ENCODE data around the gene RAB25. TPM values are rescaled to one million over a fixed set of nuclear protein-coding genes. Genes with fewer than 3 reads are reported as not detected.
A peak's percentile ranks its signal among the peaks of the same experiment; 100 is the strongest.

The RAB25 gene
- polyA plus RNA-seq, 1 donor from 2014 or later = 2.9 TPM

- no peaks in the 10 kb centered on the region for H3K27me3 Mint-ChIP-seq
- H3K36me3 Mint-ChIP-seq = peaks cover 9% of the 10 kb centered on the region
- no peak overlapping the region for H3K27ac Mint-ChIP-seq
- H3K4me1 Mint-ChIP-seq = peaks cover 0 to 6% (median 5%) of the 10 kb centered on the region in 3 donors
- H3K4me3 Mint-ChIP-seq = peak overlapping the region in 1 of 4 donors; percentile 58
- H3K9me3 Mint-ChIP-seq = no peaks in the 10 kb centered on the region
Measured at GRCh38 chr1:156048663-156049258, 12.2 kb upstream of the RAB25 start.

- Mint-ChIP-seq H3K27ac (no peak overlapping the region), H3K4me3 (peak overlapping the region in 3 of 4 donors; percentile 12 to 72 (median 45)), H3K36me3 (peaks cover 4% of the 10 kb centered on the region), H3K4me1 (peaks cover 4 to 13% (median 9%) of the 10 kb centered on the region in 3 donors), H3K9me3 (no peaks in the 10 kb centered on the region), H3K27me3 (no peaks in the 10 kb centered on the region)
Measured at GRCh38 chr1:156050376-156050775, 10.6 kb upstream of the RAB25 start.

- Mint-ChIP-seq H3K27ac (no peak overlapping the region), H3K4me1 (peaks cover 11 to 18% (median 14%) of the 10 kb centered on the region in 3 donors), H3K4me3 (peak overlapping the region in 3 of 4 donors; percentile 44 to 95 (median 52)), H3K9me3 (no peaks in the 10 kb centered on the region), H3K27me3 (no peaks in the 10 kb centered on the region), H3K36me3 (peaks cover 3% of the 10 kb centered on the region)
Measured at GRCh38 chr1:156051011-156051725, 9.8 kb upstream of the RAB25 start.

GRCh38 chr1:156052862-156053767 lies 7.8 kb upstream of the RAB25 start:
- Mint-ChIP-seq H3K27me3 (no peaks in the 10 kb centered on the region), H3K9me3 (no peaks in the 10 kb centered on the region), H3K4me3 (peak overlapping the region; percentile 91 to 95 (median 93)), H3K27ac (peak overlapping the region; percentile 69 to 87 (median 78)), H3K4me1 (peaks cover 13 to 21% (median 18%) of the 10 kb centered on the region in 3 donors), H3K36me3 (peaks cover 6% of the 10 kb centered on the region)

GRCh38 chr1:156053768-156054499 lies 7.0 kb upstream of the RAB25 start, which contains the start of gene UBQLN4:
Gene UBQLN4, minus strand, starts transcription at chr1:156053798. Its CDS starts 97 bp downstream, at chr1:156053701.
- H3K36me3 Mint-ChIP-seq = peaks cover 6% of the 10 kb centered on the region
- H3K4me3 Mint-ChIP-seq = peak within 1 kb of the TSS; percentile 91 to 100 (median 96)
- no peaks in the 10 kb centered on the region for H3K27me3 Mint-ChIP-seq
- H3K4me1 Mint-ChIP-seq = peaks cover 13 to 21% (median 18%) of the 10 kb centered on the region in 3 donors
- H3K27ac Mint-ChIP-seq = peak within 1 kb of the TSS; percentile 87 to 96 (median 96)
- no peaks in the 10 kb centered on the region for H3K9me3 Mint-ChIP-seq

- Mint-ChIP-seq H3K4me3 (peak within 1 kb of the TSS; percentile 91 to 100 (median 95)), H3K36me3 (peaks cover 4% of the 10 kb centered on the region), H3K9me3 (no peaks in the 10 kb centered on the region), H3K4me1 (peaks cover 13 to 21% (median 18%) of the 10 kb centered on the region in 3 donors), H3K27ac (peak within 1 kb of the TSS; percentile 86 to 96 (median 96)), H3K27me3 (no peaks in the 10 kb centered on the region)
Measured at GRCh38 chr1:156054500-156055280, 6.3 kb upstream of the RAB25 start, which contains the start of gene LAMTOR2. Gene LAMTOR2, plus strand, starts transcription at chr1:156054782. Its CDS starts 108 bp downstream, at chr1:156054890.

GRCh38 chr1:156055281-156056048 lies 5.5 kb upstream of the RAB25 start:
- Mint-ChIP-seq H3K4me3 (peak overlapping the region; percentile 90 to 100 (median 95)), H3K9me3 (no peaks in the 10 kb centered on the region), H3K4me1 (peaks cover 13 to 21% (median 18%) of the 10 kb centered on the region in 3 donors), H3K36me3 (peaks cover 2% of the 10 kb centered on the region), H3K27ac (peak overlapping the region; percentile 54 to 96 (median 84)), H3K27me3 (no peaks in the 10 kb centered on the region)

GRCh38 chr1:156056326-156056849 lies 4.6 kb upstream of the RAB25 start:
- Mint-ChIP-seq H3K36me3 (peaks cover 2% of the 10 kb centered on the region), H3K4me3 (peak overlapping the region; percentile 28 to 78 (median 44)), H3K9me3 (no peaks in the 10 kb centered on the region), H3K27ac (peak overlapping the region in 1 of 3 donors; percentile 46), H3K27me3 (no peaks in the 10 kb centered on the region), H3K4me1 (peaks cover 13 to 21% (median 18%) of the 10 kb centered on the region in 3 donors)

GRCh38 chr1:156062189-156062588 lies 1.2 kb downstream of the RAB25 start:
- peaks cover 0 to 3% (median 3%) of the 10 kb centered on the region in 3 donors for H3K4me1 Mint-ChIP-seq
- H3K27me3 Mint-ChIP-seq = peaks cover under 1% of the 10 kb centered on the region
- no peaks in the 10 kb centered on the region for H3K9me3 Mint-ChIP-seq
- peaks cover 2% of the 10 kb centered on the region for H3K36me3 Mint-ChIP-seq
- peak overlapping the region in 1 of 4 donors; percentile 32 for H3K4me3 Mint-ChIP-seq
- H3K27ac Mint-ChIP-seq = no peak overlapping the region

GRCh38 chr1:156063997-156064285 lies 3.0 kb downstream of the RAB25 start:
- peaks cover 4% of the 10 kb centered on the region for H3K27me3 Mint-ChIP-seq
- no peak overlapping the region for H3K4me3 Mint-ChIP-seq
- no peaks in the 10 kb centered on the region for H3K9me3 Mint-ChIP-seq
- no peak overlapping the region for H3K27ac Mint-ChIP-seq
- H3K4me1 Mint-ChIP-seq = peaks cover 0 to 3% (median 0%) of the 10 kb centered on the region in 3 donors
- no peaks in the 10 kb centered on the region for H3K36me3 Mint-ChIP-seq

GRCh38 chr1:156064615-156065014 lies 3.7 kb downstream of the RAB25 start:
- H3K36me3 Mint-ChIP-seq = no peaks in the 10 kb centered on the region
- H3K4me3 Mint-ChIP-seq = no peak overlapping the region

GRCh38 chr1:156065212-156065611 lies 4.3 kb downstream of the RAB25 start:
- peaks cover 4% of the 10 kb centered on the region for H3K27me3 Mint-ChIP-seq
- H3K36me3 Mint-ChIP-seq = no peaks in the 10 kb centered on the region
- peaks cover 0 to 3% (median 0%) of the 10 kb centered on the region in 3 donors for H3K4me1 Mint-ChIP-seq
- peak overlapping the region in 1 of 3 donors; percentile 33 for H3K27ac Mint-ChIP-seq
- no peaks in the 10 kb centered on the region for H3K9me3 Mint-ChIP-seq
- no peak overlapping the region for H3K4me3 Mint-ChIP-seq

More at GRCh38 chr1:156064615-156065014, 3.7 kb downstream of the RAB25 start:
- H3K4me1 Mint-ChIP-seq = peaks cover 0 to 3% (median 0%) of the 10 kb centered on the region in 3 donors
- no peaks in the 10 kb centered on the region for H3K9me3 Mint-ChIP-seq
- no peak overlapping the region for H3K27ac Mint-ChIP-seq
- peaks cover 4% of the 10 kb centered on the region for H3K27me3 Mint-ChIP-seq

- peaks cover 0 to 3% (median 0%) of the 10 kb centered on the region in 3 donors for H3K4me1 Mint-ChIP-seq
- H3K36me3 Mint-ChIP-seq = no peaks in the 10 kb centered on the region
Measured at GRCh38 chr1:156065871-156066270, 4.9 kb downstream of the RAB25 start.

More at GRCh38 chr1:156065871-156066270, 4.9 kb downstream of the RAB25 start:
- no peak overlapping the region for H3K27ac Mint-ChIP-seq
- H3K9me3 Mint-ChIP-seq = no peaks in the 10 kb centered on the region
- H3K4me3 Mint-ChIP-seq = no peak overlapping the region
- peaks cover 4% of the 10 kb centered on the region for H3K27me3 Mint-ChIP-seq

All from IgD-negative memory B cell (primary cell).